Epidermal melanocyte (primary cell): ENCODE results near the gene NFKB1.
"Not testable (repeated sequence)": the region's sequence is repeated elsewhere in the genome, so short reads cannot be mapped to it uniquely, and the experiment has no call there.

Experiments used
- DNase-seq: peaks from one replicate; pipeline ENCODE4 v3.0.0; 2011; ENCODE audit warnings: low spot score; ENCODE audit not compliant: insufficient read length

Gene NFKB1, protein sequence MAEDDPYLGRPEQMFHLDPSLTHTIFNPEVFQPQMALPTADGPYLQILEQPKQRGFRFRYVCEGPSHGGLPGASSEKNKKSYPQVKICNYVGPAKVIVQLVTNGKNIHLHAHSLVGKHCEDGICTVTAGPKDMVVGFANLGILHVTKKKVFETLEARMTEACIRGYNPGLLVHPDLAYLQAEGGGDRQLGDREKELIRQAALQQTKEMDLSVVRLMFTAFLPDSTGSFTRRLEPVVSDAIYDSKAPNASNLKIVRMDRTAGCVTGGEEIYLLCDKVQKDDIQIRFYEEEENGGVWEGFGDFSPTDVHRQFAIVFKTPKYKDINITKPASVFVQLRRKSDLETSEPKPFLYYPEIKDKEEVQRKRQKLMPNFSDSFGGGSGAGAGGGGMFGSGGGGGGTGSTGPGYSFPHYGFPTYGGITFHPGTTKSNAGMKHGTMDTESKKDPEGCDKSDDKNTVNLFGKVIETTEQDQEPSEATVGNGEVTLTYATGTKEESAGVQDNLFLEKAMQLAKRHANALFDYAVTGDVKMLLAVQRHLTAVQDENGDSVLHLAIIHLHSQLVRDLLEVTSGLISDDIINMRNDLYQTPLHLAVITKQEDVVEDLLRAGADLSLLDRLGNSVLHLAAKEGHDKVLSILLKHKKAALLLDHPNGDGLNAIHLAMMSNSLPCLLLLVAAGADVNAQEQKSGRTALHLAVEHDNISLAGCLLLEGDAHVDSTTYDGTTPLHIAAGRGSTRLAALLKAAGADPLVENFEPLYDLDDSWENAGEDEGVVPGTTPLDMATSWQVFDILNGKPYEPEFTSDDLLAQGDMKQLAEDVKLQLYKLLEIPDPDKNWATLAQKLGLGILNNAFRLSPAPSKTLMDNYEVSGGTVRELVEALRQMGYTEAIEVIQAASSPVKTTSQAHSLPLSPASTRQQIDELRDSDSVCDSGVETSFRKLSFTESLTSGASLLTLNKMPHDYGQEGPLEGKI

DNA sequence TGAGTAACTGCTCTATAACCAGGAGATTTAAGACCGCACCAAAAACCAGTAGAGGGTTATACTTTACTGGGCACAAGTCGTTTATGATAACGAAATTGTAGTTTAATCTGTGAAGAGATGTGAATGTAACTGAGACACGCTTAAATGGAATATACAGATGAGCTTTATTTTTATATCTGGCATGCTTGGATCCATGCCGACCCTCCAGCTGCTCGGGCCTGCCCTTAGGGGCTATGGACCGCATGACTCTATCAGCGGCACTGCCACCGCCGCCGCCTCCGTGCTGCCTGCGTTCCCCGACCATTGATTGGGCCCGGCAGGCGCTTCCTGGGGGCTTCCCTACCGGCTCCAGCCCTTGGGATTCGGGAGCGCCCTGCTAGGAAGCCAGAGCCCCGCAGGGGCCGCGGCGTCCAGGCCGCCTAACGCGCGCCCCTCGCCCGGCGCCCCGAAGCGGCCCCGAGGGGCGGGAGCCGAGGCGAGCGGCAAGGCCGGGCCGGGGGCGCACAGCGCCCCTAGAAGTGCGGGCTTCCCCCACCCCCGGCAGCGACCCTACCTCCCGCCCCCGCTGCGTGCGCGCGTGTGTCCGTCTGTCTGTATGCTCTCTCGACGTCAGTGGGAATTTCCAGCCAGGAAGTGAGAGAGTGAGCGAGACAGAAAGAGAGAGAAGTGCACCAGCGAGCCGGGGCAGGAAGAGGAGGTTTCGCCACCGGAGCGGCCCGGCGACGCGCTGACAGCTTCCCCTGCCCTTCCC lies at the start of gene NFKB1:
NFKB1 (plus strand) TSS at position 664 of the 751 bp plus-strand sequence. CDS start 24,160 bp downstream, outside the sequence.
- DNase-seq = peak; percentile 31

DNA sequence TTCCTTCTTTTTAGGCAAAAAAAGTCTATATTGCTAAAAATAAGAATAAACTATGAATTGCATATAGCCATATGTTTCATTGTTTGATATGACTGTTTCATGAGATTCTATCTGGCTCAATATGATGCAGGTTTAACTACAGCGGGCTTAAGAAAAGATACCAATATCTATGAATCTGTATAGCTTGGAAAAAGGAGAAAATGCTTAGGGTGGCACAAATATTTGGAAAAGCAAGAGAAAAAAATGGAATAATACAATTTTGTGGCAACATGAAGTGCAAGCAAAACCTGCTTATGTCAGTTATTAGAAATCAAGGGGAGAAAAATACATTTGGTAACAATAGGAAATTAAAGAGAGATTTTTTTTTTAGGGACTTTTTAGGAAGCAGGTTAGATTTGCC lies 48.3 kb upstream of the NFKB1 start:
- DNase-seq = no peak

GRCh38 chr4:102453827-102454226 lies 47.3 kb upstream of the NFKB1 start:
- no peak for DNase-seq

GRCh38 chr4:102454268-102454667 lies 46.9 kb upstream of the NFKB1 start:
- no peak for DNase-seq

DNA sequence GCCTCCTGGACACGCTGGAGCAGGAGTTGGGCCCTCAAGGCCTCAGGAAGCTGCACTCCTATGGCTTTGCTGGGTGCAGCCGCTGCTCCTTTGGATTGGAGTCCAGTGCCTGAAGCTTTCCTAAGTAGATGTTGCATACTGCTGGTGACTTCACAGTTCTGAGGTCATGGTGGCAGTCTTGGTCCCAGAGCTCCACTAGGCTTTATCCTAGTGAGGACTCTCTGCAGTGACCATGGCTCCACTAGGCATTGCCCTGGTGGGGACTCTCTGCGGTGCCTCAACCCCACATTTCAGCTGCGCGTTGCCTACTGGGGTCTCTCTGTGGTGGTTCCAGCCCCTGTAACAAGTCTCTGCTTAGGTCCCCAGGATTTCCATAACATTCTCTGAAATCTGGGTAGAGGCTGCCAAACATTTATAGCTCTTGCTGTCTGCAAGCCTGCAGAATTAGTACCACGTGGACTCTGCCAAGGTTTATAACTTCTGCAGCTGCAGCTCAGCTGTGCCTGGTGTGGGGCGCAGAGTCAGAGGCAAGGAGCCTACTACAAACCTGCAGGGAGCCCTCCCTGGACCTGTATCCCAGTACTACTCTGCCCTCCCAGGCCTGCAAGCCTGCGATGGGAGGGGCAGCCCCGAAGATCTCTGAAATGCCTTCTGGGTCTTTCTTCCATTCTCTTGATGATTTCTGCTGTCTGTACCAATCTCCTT lies 46.0 kb upstream of the NFKB1 start:
- DNase-seq = no peak

- DNase-seq = no peak
Observed at GRCh38 chr4:102455750-102456149, 45.4 kb upstream of the NFKB1 start.

DNA sequence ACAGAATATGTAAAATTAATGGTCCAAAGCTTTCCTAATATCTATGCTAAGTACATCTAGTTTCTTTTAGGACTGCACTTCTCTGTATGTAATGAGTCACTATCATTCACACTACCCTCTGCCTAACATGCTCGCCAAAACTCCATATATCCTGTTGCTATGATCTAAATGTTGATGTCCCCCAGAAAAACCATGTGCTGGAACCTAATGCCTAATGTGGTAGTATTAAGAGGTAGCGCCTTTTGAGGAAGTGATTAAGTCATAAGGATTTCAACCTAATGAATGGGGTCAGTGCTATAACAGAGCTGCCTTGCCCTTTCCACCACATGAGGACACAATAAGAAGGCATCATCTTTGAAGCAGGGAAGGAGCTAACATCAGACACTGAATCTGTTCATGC lies 34.9 kb upstream of the NFKB1 start:
- DNase-seq = no peak

DNA sequence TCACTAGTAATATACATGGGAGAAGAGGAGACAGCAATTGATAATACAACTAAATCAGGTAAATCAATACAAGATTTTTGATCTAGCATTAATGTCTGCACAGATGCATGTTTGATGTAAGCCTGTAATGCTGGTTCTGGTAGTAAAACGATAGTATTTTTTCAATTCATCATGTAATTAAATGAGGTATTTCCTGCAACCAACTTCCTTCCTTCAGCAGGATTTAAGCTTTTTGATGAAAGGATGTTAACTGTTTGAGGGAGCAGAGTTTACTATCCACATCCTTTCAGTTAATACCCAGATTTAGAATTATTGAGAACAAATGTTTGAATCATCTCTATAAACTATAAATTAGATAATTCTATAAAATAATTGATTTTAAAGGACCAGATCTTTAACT lies 31.4 kb upstream of the NFKB1 start:
- no peak for DNase-seq

DNA sequence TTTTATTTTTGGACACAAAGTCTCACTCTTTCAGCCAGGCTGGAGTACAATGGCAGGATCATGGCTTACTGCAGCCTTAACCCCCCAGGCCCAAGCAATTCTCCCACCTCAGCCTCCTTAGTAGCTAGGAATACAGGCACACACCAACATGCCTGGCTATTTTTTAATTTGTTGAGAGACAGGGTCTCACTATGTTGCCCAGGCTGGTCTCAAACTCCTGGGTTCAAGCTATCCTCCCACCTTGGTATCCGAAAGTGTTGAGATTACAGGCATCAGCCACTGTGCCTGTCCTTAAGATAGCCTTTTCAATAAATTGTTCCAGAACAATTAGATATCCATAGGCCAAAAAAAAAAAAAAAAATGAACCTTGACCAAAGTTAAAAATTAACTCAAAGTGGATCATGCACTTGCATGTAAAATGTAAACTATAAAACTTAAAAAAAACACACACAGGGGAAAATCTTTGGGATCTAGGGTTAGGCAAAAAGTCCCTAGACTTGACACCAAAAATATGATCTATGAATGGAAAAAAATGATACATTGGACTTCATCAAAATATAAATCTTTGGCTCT lies 28.6 kb upstream of the NFKB1 start:
- no peak for DNase-seq

- DNase-seq = no peak
Observed at GRCh38 chr4:102473476-102473875, 27.7 kb upstream of the NFKB1 start.

- DNase-seq = no peak
Observed at GRCh38 chr4:102474736-102475504, 26.2 kb upstream of the NFKB1 start.

- DNase-seq = no peak
Observed at GRCh38 chr4:102477657-102478056, 23.5 kb upstream of the NFKB1 start.

DNA sequence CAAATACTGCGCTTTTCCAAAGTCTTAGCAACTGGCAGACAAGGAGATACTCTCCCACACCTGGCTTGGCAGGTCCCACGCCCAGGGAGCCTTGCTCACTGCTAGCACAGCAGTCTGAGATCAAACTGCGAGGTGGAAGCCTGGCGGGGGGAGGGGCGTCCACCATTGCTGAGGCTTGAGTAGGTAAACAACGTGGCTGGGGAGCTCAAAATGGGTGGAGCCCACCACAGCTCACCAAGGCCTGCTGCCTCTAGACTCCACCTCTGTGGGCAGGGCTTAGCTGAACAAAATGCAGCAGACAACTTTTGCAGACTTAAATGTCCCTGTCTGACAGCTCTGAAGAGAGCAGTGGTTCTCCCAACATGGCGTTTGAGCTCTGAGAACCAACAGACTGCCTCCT lies 23.0 kb upstream of the NFKB1 start:
- DNase-seq = no peak

DNA sequence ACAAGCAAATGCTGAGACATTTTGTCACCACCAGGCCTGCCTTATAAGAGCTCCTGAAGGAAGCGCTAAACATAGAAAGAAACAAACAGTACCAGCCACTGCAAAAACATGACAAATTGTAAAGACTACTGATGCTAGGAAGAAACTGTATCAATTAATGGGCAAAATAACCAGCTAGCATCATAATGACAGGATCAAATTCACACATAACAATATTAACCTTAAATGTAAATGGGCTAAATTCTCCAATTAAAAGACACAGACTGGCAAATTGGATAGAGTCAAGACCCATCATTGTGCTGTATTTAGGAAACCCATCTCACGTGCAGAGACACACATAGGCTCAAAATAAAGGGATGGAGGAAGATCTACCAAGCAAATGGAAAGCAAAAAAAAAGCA lies 21.3 kb upstream of the NFKB1 start:
- not testable (repeated sequence) for DNase-seq

DNA sequence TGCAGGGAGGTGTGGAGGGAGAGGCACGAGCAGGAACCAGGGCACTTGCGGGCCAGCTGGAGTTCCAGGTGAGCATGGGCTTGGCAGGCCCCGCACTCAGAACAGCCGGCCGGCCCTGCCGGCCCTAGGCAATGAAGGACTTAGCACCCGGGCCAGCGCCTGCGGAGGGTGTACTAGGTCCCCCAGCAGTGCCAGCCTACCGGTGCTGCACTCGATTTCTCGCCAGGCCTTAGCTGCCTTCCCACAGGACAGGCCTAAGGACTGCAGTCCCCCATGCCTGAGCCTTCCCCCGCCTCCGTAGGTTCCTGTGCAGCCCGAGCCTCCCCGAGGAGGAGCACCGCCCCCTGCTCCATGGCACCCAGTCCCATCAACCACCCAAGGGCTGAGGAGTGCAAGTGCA lies 18.0 kb upstream of the NFKB1 start:
- DNase-seq = no peak

DNA sequence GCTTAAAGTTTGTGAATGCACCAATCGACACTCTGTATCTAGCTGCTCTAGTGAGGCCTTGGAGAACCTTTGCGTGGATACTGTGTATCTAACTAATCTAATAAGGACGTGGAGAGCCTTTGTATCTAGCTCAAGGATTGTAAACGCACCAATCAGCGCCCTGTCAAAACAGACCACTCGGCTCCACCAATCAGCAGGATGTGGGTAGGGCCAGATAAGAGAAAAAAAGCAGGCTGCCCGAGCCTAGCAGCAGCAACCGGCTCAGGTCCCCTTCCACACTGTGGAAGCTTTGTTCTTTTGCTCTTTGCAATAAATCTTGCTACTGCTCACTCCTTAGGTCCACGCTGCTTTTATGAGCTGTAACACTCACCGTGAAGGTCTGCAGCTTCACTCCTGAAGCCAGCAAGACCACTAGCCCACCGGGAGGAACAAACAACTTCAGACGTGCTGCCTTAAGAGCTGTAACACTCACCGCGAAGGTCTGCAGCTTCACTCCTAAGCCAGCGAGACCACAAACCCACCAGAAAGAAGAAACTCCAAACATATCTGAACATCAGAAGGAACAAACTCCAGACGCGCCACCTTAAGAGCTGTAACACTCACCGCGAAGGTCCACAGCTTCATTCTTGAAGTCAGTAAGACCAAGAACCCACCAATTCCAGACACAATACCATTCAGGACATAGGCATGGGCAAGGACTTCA lies 17.0 kb upstream of the NFKB1 start:
- DNase-seq = not testable (repeated sequence)

GRCh38 chr4:102492531-102493241 lies 8.5 kb upstream of the NFKB1 start:
- no peak for DNase-seq

DNA sequence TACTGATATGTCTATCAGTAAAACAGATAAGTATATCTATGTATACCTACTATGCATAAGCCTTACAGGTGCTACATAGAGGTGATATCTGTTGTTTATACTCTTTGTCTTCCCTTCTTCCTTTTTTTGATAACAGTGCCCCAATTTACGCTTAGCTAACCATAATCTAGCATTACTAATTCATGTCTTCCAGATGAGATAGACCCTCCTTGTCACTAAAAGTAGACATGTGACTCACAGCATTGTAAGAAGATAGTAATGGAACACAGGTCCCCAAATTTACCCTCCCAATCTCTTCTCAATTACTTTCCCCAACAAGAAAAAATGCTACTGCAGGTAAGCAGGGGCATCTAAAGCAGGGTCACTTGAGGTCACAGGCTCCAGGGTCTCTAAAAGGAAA lies 7.9 kb upstream of the NFKB1 start:
- DNase-seq = no peak

DNA sequence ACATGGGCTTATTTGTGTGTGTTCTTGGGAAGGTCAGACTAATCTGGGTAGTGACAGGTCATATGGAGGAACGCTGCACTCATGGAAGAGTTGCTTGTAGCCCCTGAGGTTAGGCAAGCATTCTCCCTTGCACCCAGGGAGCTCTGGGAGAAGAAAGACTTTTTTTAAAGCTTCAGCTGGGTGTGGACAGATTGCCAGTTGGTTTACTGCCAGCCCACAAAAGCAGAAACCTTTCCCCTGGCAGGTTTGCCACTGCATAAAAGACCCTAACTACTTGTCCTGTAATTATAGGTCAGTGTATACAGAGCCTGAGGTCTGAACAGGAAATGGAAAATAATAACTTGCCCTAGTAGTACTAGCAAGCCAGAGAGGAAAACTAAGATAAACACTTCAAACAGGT lies 7.4 kb upstream of the NFKB1 start:
- no peak for DNase-seq
